ENCODE measurements around the gene OR4C46.
"Not testable (repeated sequence)": the region's sequence is repeated elsewhere in the genome, so short reads cannot be mapped to it uniquely, and the experiment has no call there.

OR4C46 gene

GRCh38 chr11:54603898-54604297, at the start of gene OR4C46:
OR4C46 (minus strand) TSS chr11:54603998; CDS start chr11:54603998, 0 bp downstream.
- DNase-seq (ENCODE audit: low read depth in 2 of 2), result no peak

- not testable (repeated sequence) for DNase-seq (ENCODE audit: low read depth in 2 of 2)
Observed at GRCh38 chr11:54645606-54646005, 41.8 kb upstream of the OR4C46 start.

DNA sequence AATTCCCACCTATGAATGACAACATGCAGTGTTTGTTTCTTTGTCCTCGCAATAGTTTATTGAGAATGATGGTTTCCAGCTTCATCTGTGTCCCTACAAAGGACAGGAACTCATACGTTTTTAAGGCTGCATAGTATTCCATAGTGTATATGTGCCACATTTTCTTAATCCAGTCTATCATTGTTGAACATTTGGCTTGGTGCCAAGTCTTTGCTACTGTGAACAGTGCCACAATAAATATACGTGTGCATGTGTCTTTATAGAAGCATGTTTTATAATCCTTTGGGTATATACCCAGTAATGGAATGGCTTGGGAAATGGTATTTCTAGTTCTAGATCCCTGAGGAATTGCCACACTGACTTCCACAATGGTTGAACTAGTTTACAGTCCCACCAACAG, 42.4 kb downstream of the OR4C46 start:
- DNase-seq (ENCODE audit: low read depth in 2 of 2), result not testable (repeated sequence)

- DNase-seq (ENCODE audit: low read depth in 2 of 2), result no peak
Observed at GRCh38 chr11:54558919-54559318, 44.9 kb downstream of the OR4C46 start.

DNA sequence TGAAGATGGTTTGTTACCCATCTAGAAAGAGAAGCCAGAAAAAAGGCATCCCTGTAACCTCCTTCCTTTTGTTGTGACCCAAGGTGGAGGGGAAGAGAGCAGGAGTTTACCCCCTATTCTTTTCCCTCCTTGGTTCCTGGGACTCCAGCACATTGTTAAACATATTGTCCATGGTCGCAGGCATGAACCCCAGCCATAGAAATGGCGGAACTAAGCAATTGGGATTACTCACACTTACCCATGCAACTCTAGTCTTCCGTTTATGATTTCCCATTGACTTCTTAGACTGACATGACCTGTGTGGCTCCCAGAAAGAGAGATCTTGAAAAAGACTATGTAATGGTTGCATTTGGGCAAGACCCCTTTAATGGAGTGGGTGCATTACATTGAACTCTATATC, 45.4 kb downstream of the OR4C46 start:
- no peak for DNase-seq (ENCODE audit: low read depth in 2 of 2)

All from stimulated activated CD4-positive, alpha-beta T cell treated with anti-CD3 and anti-CD28 coated beads, Interleukin-4, amount 100 ng/mL, for 48 hours (primary cell).